Liver (tissue), 9 donors: ENCODE data around the gene TRIP6. TPM values are rescaled to one million over a fixed set of nuclear protein-coding genes. Genes with fewer than 3 reads are reported as not detected.

Source experiments
- DNase-seq: peaks from one replicate; pipeline ENCODE4 v3.0.0-alpha.2; 2017; ENCODE audit warnings: low spot score
- H3K27ac ChIP-seq, 2 donors: one replicate each; pipeline ENCODE4 v1.7.0; 2013; ENCODE audit warnings: inconsistent platforms in 2 of 2, low read length in 2 of 2, control low read depth in 1 of 2, low read depth in 1 of 2, mild to moderate bottlenecking in 1 of 2
- H3K27me3 ChIP-seq, 4 donors: one replicate each; pipeline versions ENCODE4 v1.6.1 to v1.7.0; 2013; ENCODE audit warnings: low read length in 3 of 4, inconsistent platforms in 1 of 4, mild to moderate bottlenecking in 1 of 4, moderate library complexity in 1 of 4; ENCODE audit not compliant: control insufficient read depth in 4 of 4, insufficient read depth in 4 of 4
- H3K36me3 ChIP-seq, 4 donors: one replicate each; pipeline versions ENCODE4 v1.6.1 to v1.7.0; 2013; ENCODE audit warnings: low read length in 3 of 4, mild to moderate bottlenecking in 3 of 4, low read depth in 1 of 4, moderate library complexity in 1 of 4; ENCODE audit not compliant: control insufficient read depth in 4 of 4, insufficient read depth in 3 of 4
- H3K4me1 ChIP-seq, 4 donors: one replicate each; pipeline versions ENCODE4 v1.6.1 to v1.7.0; 2013; ENCODE audit warnings: low read length in 3 of 4, mild to moderate bottlenecking in 3 of 4, moderate library complexity in 1 of 4; ENCODE audit not compliant: control insufficient read depth in 4 of 4, insufficient read depth in 4 of 4
- H3K4me3 ChIP-seq, 3 donors: one replicate each; pipeline versions ENCODE4 v1.6.1 to v1.7.0; 2013; ENCODE audit warnings: low read length in 3 of 3, control low read depth in 1 of 3, low read depth in 1 of 3, mild to moderate bottlenecking in 1 of 3
- H3K9ac ChIP-seq, 2 donors: one replicate each; pipeline ENCODE4 v1.7.0; 2013; ENCODE audit warnings: low read length in 2 of 2, mild to moderate bottlenecking in 2 of 2, moderate library complexity in 2 of 2, control low read depth in 1 of 2, low read depth in 1 of 2
- H3K9me3 ChIP-seq, 4 donors: one replicate each; pipeline versions ENCODE4 v1.6.1 to v1.7.0; 2013; ENCODE audit warnings: low read length in 3 of 4; ENCODE audit not compliant: control insufficient read depth in 4 of 4
- CTCF ChIP-seq: fragments of 150-350 bp; IDR thresholded peaks from 2 replicates; pipeline ENCODE4 v1.5.1; 2017; ENCODE audit warnings: improper control_type of control experiment, low read depth, low read length; ENCODE audit not compliant: missing input control
- EGR1 ChIP-seq, 2 donors: IDR thresholded peaks; 2 replicates each; pipeline ENCODE4 v1.6.1; 2016 to 2018; ENCODE audit warnings: antibody characterized with exemption in 2 of 2, low read depth in 2 of 2
- FOXA1 ChIP-seq: IDR thresholded peaks from 2 replicates; pipeline ENCODE4 v1.6.1; 2016; ENCODE audit warnings: antibody characterized with exemption
- FOXA2 ChIP-seq: IDR thresholded peaks from 2 replicates; pipeline ENCODE4 v1.6.1; 2016; ENCODE audit warnings: antibody characterized with exemption
- GABPA ChIP-seq, 2 donors: IDR thresholded peaks in 1 of 2; conservative IDR thresholded peaks in 1 of 2; 2 replicates each; pipeline ENCODE4 v1.6.1; 2016; ENCODE audit warnings: antibody characterized with exemption in 2 of 2, mild to moderate bottlenecking in 1 of 2, moderate library complexity in 1 of 2
- HNF4A ChIP-seq, 2 donors: conservative IDR thresholded peaks; 2 replicates each; pipeline ENCODE4 v1.6.1; 2016; ENCODE audit warnings: antibody characterized with exemption in 2 of 2, mild to moderate bottlenecking in 2 of 2
- HNF4G ChIP-seq: IDR thresholded peaks from 2 replicates; pipeline ENCODE4 v1.6.1; 2016; ENCODE audit warnings: antibody characterized with exemption
- JUND ChIP-seq, 2 donors: IDR thresholded peaks; 2 replicates each; pipeline ENCODE4 v1.6.1; 2016; ENCODE audit warnings: antibody characterized with exemption in 2 of 2
- MAX ChIP-seq: IDR thresholded peaks from 2 replicates; pipeline ENCODE4 v1.6.1; 2016; ENCODE audit warnings: antibody characterized with exemption
- NR2F2 ChIP-seq: IDR thresholded peaks from 2 replicates; pipeline ENCODE4 v1.6.1; 2016; ENCODE audit warnings: antibody characterized with exemption
- RAD21 ChIP-seq, 2 donors: IDR thresholded peaks; 2 replicates each; pipeline ENCODE4 v1.6.1; 2016; ENCODE audit warnings: antibody characterized with exemption in 2 of 2, mild to moderate bottlenecking in 2 of 2
- REST ChIP-seq: IDR thresholded peaks from 2 replicates; pipeline ENCODE4 v1.6.1; 2016; ENCODE audit warnings: antibody characterized with exemption, mild to moderate bottlenecking
- RXRA ChIP-seq, 2 donors: IDR thresholded peaks; 2 replicates each; pipeline ENCODE4 v1.6.1; 2017 to 2018; ENCODE audit warnings: antibody characterized with exemption in 2 of 2, mild to moderate bottlenecking in 1 of 2
- SP1 ChIP-seq: IDR thresholded peaks from 2 replicates; pipeline ENCODE4 v1.6.1; 2018; ENCODE audit warnings: antibody characterized with exemption, mild to moderate bottlenecking
- TAF1 ChIP-seq: conservative IDR thresholded peaks from 2 replicates; pipeline ENCODE4 v1.6.1; 2016; ENCODE audit warnings: antibody characterized with exemption, mild to moderate bottlenecking
- YY1 ChIP-seq: IDR thresholded peaks from 2 replicates; pipeline ENCODE4 v1.6.1; 2016; ENCODE audit warnings: antibody characterized with exemption, mild to moderate bottlenecking
- ZBTB33 ChIP-seq: IDR thresholded peaks from 2 replicates; pipeline ENCODE4 v1.6.1; 2016; ENCODE audit warnings: antibody characterized with exemption
- WGBS: extraction: QIAGEN DNeasy Blood & Tissue Kit; methylation state at CpG from one replicate; pipeline ENCODE4 v1.1.7; 2013; 5-methylcytosine and 5-hydroxymethylcytosine counted together
- polyA plus RNA-seq, 2 donors: library from polyadenylated mRNA; stranded (reverse) in 1 of 2; unstranded in 1 of 2; fragments of 200-250 nt in 1 of 2; fragments of >200 nt in 1 of 2; fragmentation: Nextera tagmentation in 1 of 2; extraction: Ambion mirVana in 1 of 2; gene quantifications; one replicate each; pipeline versions ENCODE4 v1.2.1 to v1.2.3, GENCODE V29; 2013 to 2015
- total RNA-seq, 2 donors: library from RNA; depleted of rRNA; stranded (reverse); fragments of >200 nt; gene quantifications; one replicate each; pipeline ENCODE4 v1.2.3, GENCODE V29; 2014
- donor health status: healthy.
- donor health status: healthy.
- donor health status: healthy.
- donor health status: healthy.
- donor health status: healthy.

Gene TRIP6
- total and polyA plus RNA-seq, 4 donors = 14.6 to 30.7 (median 18.1) TPM

- H3K27ac ChIP-seq = peak within 1 kb of the TSS; percentile 62 to 78
- WGBS = under 1% methylated on average over 32 of the region's 32 CpGs
- no peaks in the 10 kb centered on the region for H3K9me3 ChIP-seq
- H3K27me3 ChIP-seq = peaks cover 0 to 6% (median 0%) of the 10 kb centered on the region in 4 donors
- TF ChIP-seq MAX (no peak), RXRA (IDR thresholded peaks at IDR 0.05) (no peak), HNF4G (no peak), HNF4A (conservative IDR thresholded peaks at IDR 0.05) (no peak), GABPA (IDR thresholded peaks at IDR 0.05 in 1 of 2, conservative IDR thresholded peaks at IDR 0.05 in 1 of 2) (no peak), ZBTB33 (no peak), SP1 (no peak)
- peak within 1 kb of the TSS in 1 of 2 donors; percentile 10 for H3K9ac ChIP-seq
- no peaks in the 10 kb centered on the region for H3K36me3 ChIP-seq
- no peak for DNase-seq
- H3K4me3 ChIP-seq = peak within 1 kb of the TSS in 1 of 3 donors; percentile 61
- peaks cover 1 to 29% (median 16%) of the 10 kb centered on the region in 4 donors for H3K4me1 ChIP-seq
These were observed 28.4 kb downstream of the TRIP6 start, which contains the start of gene ACHE for GRCh38 chr7:100895701-100895955. ACHE (minus strand) TSS chr7:100895888; CDS start chr7:100894232, 1,656 bp downstream.

GRCh38 chr7:100895956-100896731 is 29.0 kb downstream of the TRIP6 start:
- H3K9me3 ChIP-seq = no peaks in the 10 kb centered on the region
- peaks cover 0 to 6% (median 0%) of the 10 kb centered on the region in 4 donors for H3K27me3 ChIP-seq
- H3K9ac ChIP-seq = peak overlapping the region in 1 of 2 donors; percentile 10
- no peaks in the 10 kb centered on the region for H3K36me3 ChIP-seq
- TF ChIP-seq HNF4A (conservative IDR thresholded peaks at IDR 0.05) (peak; percentile 57 to 64), FOXA2 (no peak), EGR1 (IDR thresholded peaks at IDR 0.05; ENCODE audit: low read depth in 2 of 2) (no peak), CTCF (no peak)
- peaks cover 4 to 33% (median 20%) of the 10 kb centered on the region in 4 donors for H3K4me1 ChIP-seq
- peak overlapping the region in 1 of 3 donors; percentile 61 for H3K4me3 ChIP-seq
- DNase-seq = peak; percentile 77
- 5% methylated on average over 53 of the region's 54 CpGs for WGBS
- H3K27ac ChIP-seq = peak overlapping the region; percentile 62 to 78

GRCh38 chr7:100896732-100897608 is 29.8 kb downstream of the TRIP6 start:
- Histone ChIP-seq H3K9me3 (no peaks in the 10 kb centered on the region), H3K27ac (peak overlapping the region; percentile 62 to 78), H3K4me3 (peak overlapping the region in 1 of 3 donors; percentile 61), H3K9ac (no peak overlapping the region), H3K27me3 (peaks cover 0 to 6% (median 0%) of the 10 kb centered on the region in 4 donors), H3K4me1 (peaks cover 6 to 38% (median 23%) of the 10 kb centered on the region in 4 donors), H3K36me3 (no peaks in the 10 kb centered on the region)
- peak; percentile 79 for DNase-seq
- WGBS = 2% methylated on average over 95 of the region's 95 CpGs
- TF ChIP-seq MAX (no peak), REST (peak; percentile 12), NR2F2 (no peak), HNF4G (no peak), HNF4A (conservative IDR thresholded peaks at IDR 0.05) (no peak), RAD21 (IDR thresholded peaks at IDR 0.05) (peak; percentile 66 to 81), RXRA (IDR thresholded peaks at IDR 0.05) (no peak), JUND (IDR thresholded peaks at IDR 0.05) (no peak), TAF1 (no peak), YY1 (no peak), FOXA2 (no peak), FOXA1 (no peak), SP1 (no peak), GABPA (IDR thresholded peaks at IDR 0.05 in 1 of 2, conservative IDR thresholded peaks at IDR 0.05 in 1 of 2) (no peak)
